GM18907 (cell line): ENCODE results near the gene KCND3.

Experiments
- ATAC-seq: cut with Tn5 transposase; IDR thresholded peaks from one replicate; pipeline ENCODE4 v1.9.1; 2021; ENCODE audit warnings: mild to moderate bottlenecking, moderate library complexity; ENCODE audit not compliant: unreplicated experiment

Gene KCND3

GRCh38 chr1:111921948-111922347, 67.5 kb downstream of the KCND3 start:
- ATAC-seq, result no peak

DNA sequence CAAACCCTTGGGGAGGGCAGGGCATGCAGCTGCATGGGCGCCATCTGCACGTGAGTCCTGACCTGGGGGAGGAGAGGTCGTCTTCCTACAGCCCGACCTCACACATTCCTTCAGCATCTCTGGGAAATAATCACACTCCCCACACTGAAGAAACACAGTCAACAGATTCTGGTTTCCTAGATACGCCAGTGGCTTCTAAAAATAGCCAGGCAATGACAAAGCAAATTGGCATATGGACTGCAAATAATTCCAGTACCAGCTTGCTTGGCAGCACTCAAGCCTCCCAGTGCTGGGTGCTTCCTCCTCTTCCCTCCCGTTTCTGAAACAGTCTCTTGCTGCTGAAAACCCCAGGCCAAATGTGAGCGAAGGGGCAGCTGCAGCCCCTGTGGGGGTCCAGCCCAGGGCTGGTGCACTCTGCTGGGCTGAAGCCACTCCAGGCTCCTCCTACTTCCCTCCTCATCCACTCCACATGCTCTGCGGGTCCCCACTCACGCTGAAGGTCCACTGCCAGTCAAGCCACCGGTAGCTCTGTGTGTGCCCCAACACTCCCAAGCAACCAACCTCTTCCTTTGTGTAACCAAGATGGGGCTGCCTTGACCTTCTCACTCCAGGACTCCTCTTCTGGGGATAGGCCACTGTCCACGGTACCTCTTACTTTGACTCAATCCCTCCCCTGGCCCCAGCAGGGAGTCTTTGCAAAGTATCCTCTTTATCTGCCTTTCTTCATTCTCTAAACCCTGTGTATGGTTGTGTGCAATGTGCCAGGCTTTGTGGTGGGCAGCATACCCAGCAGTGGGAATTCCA, 69.0 kb downstream of the KCND3 start:
- no peak for ATAC-seq

DNA sequence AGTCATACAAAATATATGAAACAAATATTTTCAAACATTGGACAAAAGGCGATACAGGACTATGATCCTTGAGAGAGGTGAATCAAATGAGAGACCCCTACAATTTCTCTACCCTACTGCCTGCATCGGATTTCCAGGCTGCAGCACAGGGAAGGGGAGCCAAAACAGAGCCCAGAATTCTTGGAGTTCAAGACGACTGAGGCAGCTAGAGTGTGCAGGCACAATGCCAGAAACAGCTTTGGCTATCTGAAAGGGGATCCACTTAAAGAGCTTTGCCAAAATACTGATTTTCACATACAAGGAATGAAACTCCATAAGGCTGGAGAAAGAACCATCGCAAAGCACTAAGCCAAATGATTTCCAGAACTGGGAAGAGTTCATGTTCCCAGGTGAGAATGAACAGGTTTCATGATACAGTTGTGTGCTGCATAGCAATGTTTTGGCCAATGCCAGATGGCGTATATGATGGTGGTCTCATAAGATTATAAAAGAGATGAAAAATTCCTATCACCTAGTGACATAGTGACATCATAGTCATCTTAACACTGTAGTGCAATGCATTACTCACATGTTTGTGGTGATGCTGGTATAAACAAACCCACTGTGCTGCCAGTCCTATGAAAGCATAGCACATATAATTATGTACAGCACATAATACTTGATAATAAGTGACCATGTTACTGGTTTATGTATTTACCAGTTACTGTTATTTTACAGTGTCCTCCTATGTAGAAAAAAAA, 77.5 kb downstream of the KCND3 start:
- no peak for ATAC-seq

DNA sequence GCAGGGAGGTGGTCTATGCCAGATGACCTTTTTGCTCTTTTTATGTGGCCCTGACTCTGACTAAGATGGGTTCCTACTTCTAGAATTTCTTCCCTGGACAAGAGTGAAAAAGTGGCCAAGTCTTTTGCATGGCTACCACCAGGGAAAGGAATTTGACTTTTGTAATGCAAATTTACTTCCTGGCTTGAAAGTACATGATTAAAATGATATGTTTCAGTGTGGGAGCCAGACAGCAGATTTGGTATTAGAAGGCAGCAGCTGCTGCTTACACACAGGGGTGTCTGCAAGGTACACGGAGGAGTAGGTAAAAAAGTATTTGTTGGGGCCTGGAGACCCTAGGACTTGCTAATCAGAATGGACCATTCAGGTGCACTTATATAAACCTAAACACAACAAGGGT, 78.4 kb downstream of the KCND3 start:
- ATAC-seq, result no peak

- no peak for ATAC-seq
Observed at GRCh38 chr1:111909030-111909429, 80.4 kb downstream of the KCND3 start.

DNA sequence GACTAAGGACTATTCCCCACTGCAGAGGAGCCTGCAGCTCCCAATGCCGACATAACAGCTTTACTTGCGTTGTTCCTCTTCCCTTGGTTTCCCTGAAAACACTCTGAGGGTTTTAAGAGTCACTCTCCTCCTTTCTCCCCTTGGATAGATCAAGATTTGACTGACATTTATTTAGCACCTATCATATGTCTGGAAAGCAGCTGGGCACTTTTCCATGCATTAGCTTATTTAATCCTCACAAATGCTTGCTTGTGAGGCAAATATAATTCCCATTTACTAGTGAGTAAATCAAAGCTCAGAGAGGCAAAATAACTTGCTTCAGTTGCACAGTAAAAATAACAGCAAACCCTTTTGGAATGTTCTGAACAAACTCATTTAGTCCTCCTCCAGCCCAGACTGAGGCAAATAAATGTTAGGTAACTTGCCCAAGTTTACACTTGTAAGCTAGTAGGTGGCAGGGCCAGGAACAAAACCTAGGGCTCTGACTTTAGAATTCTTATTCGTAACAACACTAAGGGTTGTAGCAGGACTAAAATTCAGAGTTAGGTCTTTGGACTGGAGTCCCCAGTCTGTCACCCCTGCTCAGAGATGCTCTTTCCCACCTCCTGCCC, 81.4 kb downstream of the KCND3 start:
- no peak for ATAC-seq

DNA sequence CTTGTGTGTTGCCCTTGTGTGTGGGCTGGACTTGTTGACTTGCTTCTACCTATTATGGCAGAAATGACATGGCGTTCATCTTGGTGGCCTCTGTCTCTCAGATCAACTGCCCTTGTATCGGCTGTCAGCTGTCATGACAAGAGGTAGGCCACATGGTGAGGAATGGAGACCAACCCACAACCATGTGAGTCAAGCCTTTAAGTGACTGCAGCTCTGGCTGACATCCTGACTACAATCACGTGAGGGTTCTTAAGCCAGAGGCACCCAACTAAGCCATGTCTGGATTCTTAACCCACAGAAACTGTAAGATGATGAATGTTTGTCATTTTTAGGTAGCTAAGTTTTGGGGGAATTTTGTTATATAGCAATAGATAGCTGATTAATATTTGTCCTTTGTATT, 82.1 kb downstream of the KCND3 start:
- ATAC-seq, result no peak

GRCh38 chr1:111906816-111907215, 82.7 kb downstream of the KCND3 start:
- ATAC-seq, result no peak

- ATAC-seq, result no peak
Observed at GRCh38 chr1:111906111-111906510, 83.4 kb downstream of the KCND3 start.

DNA sequence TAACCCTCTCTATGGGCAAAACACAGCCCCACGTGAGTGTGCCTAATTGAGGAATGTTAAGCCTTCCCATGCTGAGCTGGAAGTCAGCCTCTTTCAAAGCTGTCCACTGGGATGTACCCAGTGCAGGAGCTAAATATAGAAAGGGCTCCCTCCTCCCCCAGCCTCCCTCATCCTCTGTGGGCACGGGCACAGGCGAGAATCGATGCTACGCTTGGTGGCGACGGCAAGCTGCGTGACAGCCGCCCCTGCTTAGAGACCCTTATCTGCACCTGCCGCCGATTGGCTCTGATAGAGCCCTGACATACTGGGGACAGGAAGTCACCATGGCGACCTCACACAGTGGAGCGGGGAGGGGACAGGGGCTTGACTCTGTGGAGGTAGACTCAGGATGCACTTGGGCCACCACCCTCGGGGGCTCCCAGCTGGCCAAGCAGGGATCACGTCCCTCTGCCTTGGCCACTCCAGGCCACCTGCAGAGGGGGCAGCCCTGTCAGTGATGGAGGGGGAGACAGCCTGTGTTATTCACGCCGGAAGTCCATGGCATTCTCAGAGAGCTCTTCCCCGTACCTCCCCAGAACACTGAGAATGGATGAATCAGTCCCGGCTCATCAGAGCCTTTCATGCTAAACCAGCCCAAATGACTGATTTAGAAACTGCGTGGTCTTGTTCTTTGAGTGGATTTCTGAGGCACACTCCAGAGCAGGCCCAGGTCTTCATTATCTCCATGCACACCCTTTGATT, 84.8 kb downstream of the KCND3 start:
- no peak for ATAC-seq

DNA sequence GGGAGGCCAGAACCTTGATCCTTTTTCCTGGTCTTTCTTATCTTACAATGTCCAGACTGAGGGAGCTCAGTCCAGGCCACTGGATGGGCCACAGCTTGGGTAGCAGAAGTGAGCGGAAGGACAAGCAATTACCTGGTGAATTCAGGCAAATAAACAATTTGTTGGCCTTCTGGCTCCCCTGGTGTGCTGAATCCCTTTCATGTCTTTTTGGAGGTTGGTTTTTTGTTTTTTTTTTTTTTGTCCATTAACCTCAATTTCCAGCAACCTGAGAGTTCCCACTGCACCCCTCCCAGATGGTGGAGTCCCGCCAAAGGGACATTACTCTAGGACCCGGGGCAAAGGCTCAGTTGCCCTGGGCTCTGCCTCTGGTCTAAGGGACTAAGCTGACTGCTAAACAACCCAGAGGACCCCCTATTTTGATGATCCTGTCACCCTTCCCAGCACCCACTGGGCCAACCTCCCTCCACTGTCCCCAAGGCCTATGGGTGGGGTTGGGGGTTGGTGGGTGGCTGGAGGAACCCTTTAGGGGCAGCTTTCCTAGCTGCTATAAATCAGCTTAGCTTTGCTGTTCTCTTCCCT, 85.5 kb downstream of the KCND3 start:
- ATAC-seq, result no peak

DNA sequence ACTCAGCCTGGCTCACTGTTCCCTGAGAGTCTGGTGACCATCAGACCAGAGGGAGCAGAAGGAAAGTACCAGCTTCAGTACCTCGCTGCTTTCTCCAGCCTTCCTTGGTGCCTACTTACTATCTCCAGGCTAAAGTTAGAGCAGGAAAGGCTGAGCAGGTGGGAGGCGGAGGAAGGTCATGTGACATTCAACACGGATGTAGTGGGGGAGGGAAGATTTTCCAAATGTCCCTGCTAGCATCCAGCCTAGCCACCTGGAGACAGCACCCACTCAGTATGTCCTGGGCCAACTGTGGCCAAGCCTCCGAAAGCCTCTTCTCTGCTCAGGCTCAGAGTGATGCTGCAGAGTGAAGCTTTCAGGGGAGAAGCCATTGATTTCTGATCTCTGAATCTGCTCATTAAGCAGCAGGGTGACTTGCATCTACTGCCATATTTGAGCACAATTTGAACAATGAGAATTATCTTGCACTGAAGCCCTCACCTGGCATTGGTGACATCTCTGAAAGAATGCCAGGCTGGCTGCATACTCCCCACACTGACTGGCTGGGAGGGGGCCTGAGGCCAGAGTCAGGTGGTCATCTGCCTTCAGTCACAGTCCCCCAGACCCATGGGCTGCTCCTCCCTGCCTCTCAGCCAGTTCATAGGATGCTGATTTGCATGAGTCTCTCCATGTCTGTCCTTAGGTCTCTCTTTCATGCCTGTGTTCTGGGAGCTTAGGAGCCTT, 86.2 kb downstream of the KCND3 start:
- no peak for ATAC-seq

GRCh38 chr1:111895469-111895868, 94.0 kb downstream of the KCND3 start:
- no peak for ATAC-seq

DNA sequence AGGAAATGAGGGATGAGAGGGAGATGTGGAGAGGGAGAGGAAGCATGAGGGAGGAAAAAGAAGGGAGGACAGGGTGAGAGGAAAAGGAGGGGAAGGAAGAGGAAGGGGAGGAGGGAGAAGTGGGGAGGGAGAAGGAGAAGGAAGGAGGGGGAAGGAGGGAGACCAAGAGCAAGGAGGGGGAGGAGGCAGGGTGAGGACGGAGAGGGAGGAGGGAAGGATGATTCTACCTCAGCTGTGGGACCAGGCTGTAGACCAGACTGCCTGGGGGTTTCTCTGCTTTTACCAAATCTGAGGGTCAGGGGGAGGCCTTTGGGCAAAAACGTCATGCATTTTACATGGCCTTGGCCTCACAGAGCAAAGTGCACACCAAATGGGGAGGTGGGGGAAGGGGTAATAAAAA, 94.5 kb downstream of the KCND3 start:
- ATAC-seq, result no peak

DNA sequence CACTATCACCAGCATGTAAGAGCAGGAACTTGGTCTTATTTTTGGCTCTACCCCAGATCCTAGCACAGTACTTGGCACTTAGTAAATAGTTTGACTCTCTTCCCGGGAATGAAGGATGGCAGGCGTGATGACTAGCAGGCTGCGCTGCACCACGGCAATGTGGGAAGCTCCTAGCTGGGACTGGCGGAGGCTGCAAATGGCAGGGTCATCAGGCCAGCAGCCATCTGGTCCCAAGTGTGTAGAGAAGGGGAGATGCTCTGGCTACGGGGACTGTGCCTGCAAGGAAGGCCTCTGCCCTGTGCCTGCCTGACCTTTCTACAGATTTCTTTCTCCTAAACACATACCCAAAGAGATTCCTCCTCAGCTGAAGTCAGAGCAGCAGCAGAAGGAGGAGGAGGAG, 95.0 kb downstream of the KCND3 start:
- no peak for ATAC-seq

DNA sequence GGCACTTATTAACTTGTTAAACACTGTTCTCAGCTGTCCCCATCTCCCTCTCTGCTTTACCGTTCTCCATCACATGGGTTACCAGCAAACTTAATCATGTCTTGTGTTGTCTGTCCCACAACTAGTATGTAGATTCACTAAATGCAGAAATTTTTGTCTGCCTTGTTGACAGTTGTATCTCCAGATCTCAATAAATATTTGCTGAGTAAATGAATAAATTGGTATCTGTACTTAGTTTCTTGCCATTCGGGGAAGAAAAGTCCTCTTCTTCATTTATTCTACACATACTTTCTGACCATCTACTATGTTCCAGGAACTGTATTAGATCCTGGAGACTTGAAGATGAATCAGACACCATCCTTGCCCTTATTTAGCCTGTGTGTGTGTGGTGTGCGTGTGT, 97.9 kb downstream of the KCND3 start:
- ATAC-seq, result no peak

- no peak for ATAC-seq
Observed at GRCh38 chr1:111888740-111889376, 100.6 kb downstream of the KCND3 start.

- no peak for ATAC-seq
Observed at GRCh38 chr1:111887875-111888274, 101.6 kb downstream of the KCND3 start.

DNA sequence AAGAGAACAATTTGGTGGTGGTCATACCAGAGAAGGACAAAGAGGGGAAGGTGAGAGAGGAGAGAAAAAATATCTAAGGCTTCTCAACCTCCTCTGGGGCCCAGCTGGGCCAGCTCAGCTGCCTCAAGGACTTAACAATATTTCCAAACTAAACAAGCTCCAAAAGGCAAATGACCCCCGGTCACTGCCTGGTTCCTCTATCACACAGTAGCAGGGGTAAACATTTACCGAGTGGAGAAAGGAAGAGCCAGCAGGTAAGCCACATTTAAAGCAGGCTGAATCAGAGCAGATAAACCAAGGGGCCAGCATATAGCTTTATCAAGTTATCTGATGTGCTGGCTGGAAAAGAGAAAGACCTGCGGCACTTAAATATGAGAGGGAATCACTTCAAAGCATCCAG, 102.1 kb downstream of the KCND3 start:
- ATAC-seq, result no peak

DNA sequence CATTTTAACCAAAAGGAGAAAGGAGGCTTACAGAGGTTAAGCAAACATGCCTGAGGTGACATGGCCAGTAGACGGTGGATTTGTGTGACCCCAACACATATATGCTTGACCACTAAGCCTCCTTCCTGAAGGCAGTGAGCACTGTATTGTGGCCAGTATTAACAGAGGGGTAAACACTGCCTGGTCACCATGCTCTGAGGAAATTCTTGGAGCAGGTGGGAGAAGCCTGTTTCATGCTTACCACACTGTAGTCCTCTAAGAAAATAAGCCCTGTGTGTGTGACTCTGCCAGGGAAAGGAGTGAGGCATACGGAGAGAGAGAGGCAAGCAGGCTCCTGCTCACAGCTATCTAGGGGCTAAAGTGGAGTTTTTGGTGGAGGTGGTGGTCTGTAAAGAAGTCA, 102.7 kb downstream of the KCND3 start:
- no peak for ATAC-seq
